Panc1 (cell line): ENCODE measurements around the gene ZDHHC11B.

ENCODE experiments used
- CTCF ChIP-seq: fragments of 450-650 bp; IDR thresholded peaks from 2 replicates; pipeline ENCODE4 v1.5.1; 2017; ENCODE audit warnings: mild to moderate bottlenecking
- POLR2AphosphoS5 ChIP-seq: IDR thresholded peaks from 2 replicates; pipeline ENCODE4 v1.6.1; 2012; ENCODE audit warnings: mild to moderate bottlenecking, low read depth, low read length, moderate library complexity
- SIN3A ChIP-seq: IDR thresholded peaks from 2 replicates; pipeline ENCODE4 v1.6.1; 2012; ENCODE audit warnings: low read depth, mild to moderate bottlenecking, low read length, moderate library complexity, borderline replicate concordance; ENCODE audit not compliant: insufficient read depth
- TF ChIP-seq, protein P1 (sequence below), 2 experiments: IDR thresholded peaks; 2 replicates each; pipeline ENCODE4 v1.6.1; 2011 to 2012; ENCODE audit warnings: low read depth in 2 of 2, control low read depth in 1 of 2, low read length in 1 of 2, mild to moderate bottlenecking in 1 of 2, moderate library complexity in 1 of 2; ENCODE audit not compliant: insufficient read depth in 1 of 2

DNA sequence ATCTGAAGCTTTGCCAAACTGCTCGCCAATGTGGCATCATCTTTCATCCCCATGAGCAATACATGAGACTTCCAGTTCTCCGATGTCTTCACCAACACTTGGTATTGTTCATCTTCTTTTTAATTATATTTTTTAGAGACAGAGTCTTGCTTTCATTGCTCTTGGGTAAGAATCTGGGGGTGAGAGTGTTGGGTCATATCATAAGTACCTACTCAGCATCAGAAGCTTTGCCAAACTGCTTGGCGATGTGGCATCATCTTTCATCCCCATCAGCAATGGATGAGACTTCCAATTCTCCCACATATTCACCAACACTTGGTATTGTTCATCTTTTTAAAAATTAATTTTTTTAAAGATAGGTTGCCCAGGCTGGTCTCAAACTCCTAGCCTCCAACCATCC, 30.9 kb upstream of the ZDHHC11B start:
- no peak for TF ChIP-seq CTCF
- TF ChIP-seq, protein P1, sequence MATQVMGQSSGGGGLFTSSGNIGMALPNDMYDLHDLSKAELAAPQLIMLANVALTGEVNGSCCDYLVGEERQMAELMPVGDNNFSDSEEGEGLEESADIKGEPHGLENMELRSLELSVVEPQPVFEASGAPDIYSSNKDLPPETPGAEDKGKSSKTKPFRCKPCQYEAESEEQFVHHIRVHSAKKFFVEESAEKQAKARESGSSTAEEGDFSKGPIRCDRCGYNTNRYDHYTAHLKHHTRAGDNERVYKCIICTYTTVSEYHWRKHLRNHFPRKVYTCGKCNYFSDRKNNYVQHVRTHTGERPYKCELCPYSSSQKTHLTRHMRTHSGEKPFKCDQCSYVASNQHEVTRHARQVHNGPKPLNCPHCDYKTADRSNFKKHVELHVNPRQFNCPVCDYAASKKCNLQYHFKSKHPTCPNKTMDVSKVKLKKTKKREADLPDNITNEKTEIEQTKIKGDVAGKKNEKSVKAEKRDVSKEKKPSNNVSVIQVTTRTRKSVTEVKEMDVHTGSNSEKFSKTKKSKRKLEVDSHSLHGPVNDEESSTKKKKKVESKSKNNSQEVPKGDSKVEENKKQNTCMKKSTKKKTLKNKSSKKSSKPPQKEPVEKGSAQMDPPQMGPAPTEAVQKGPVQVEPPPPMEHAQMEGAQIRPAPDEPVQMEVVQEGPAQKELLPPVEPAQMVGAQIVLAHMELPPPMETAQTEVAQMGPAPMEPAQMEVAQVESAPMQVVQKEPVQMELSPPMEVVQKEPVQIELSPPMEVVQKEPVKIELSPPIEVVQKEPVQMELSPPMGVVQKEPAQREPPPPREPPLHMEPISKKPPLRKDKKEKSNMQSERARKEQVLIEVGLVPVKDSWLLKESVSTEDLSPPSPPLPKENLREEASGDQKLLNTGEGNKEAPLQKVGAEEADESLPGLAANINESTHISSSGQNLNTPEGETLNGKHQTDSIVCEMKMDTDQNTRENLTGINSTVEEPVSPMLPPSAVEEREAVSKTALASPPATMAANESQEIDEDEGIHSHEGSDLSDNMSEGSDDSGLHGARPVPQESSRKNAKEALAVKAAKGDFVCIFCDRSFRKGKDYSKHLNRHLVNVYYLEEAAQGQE (IDR thresholded peaks at IDR 0.05; ENCODE audit: insufficient read depth in 1 of 2, low read depth in 2 of 2, low read length in 1 of 2): no peak
- no peak for TF ChIP-seq POLR2AphosphoS5
- TF ChIP-seq SIN3A: no peak
